Measurements from ENCODE around the gene KIAA0825. TPM values are rescaled to one million over a fixed set of nuclear protein-coding genes. Genes with fewer than 3 reads are reported as not detected.

The KIAA0825 gene
- total RNA-seq, 4 donors from 2014 or later: 1.8 to 3.4 (median 2.6) TPM

- H3K27me3 ChIP-seq: no peaks in the 10 kb centered on the region
- WGBS, 2 donors: 42 to 43% methylated on average over 3 of the region's 3 CpGs
- intact Hi-C loops (cut with DNase I): no loop called here
- H3K4me1 ChIP-seq: no peaks in the 10 kb centered on the region
- no peak for DNase-seq
- H3K27ac ChIP-seq: no peak overlapping the region
- no peak overlapping the region for H3K4me3 ChIP-seq
- H3K36me3 ChIP-seq: peaks cover 0 to 9% (median 0%) of the 10 kb centered on the region in 3 donors
- no peaks in the 10 kb centered on the region for H3K9me3 ChIP-seq
- TF ChIP-seq CTCF (IDR thresholded peaks at IDR 0.05) (no peak), POLR2A (IDR thresholded peaks at IDR 0.05) (no peak)
Measured at GRCh38 chr5:94440015-94440414, 178.4 kb downstream of the KIAA0825 start.

GRCh38 chr5:94433397-94434163 lies 184.8 kb downstream of the KIAA0825 start:
- Histone ChIP-seq H3K36me3 (peaks cover 0 to 3% (median 0%) of the 10 kb centered on the region in 3 donors), H3K27me3 (no peaks in the 10 kb centered on the region), H3K9me3 (no peaks in the 10 kb centered on the region), H3K27ac (peak overlapping the region; percentile 31 to 65 (median 39)), H3K4me3 (peak overlapping the region in 1 of 4 donors; percentile 10), H3K4me1 (peaks cover 0 to 17% (median 6%) of the 10 kb centered on the region in 3 donors)
- TF ChIP-seq CTCF (IDR thresholded peaks at IDR 0.05): no peak
- no peak for TF ChIP-seq POLR2A (IDR thresholded peaks at IDR 0.05)
- WGBS, 2 donors: 28 to 37% methylated on average over 2 of the region's 2 CpGs
- no peak for DNase-seq
- intact Hi-C loops (cut with DNase I): no loop called here

GRCh38 chr5:94432499-94432898 lies 185.9 kb downstream of the KIAA0825 start:
- no peaks in the 10 kb centered on the region for H3K27me3 ChIP-seq
- no peaks in the 10 kb centered on the region for H3K9me3 ChIP-seq
- H3K27ac ChIP-seq: peak overlapping the region in 2 of 4 donors; percentile 31 to 65
- TF ChIP-seq POLR2A (IDR thresholded peaks at IDR 0.05) (no peak), CTCF (IDR thresholded peaks at IDR 0.05) (no peak)
- no peak overlapping the region for H3K4me3 ChIP-seq
- no peak for DNase-seq
- peaks cover 0 to 17% (median 6%) of the 10 kb centered on the region in 3 donors for H3K4me1 ChIP-seq
- H3K36me3 ChIP-seq: no peaks in the 10 kb centered on the region
- intact Hi-C loops (cut with DNase I): no loop called here

GRCh38 chr5:94431696-94432095 lies 186.7 kb downstream of the KIAA0825 start:
- intact Hi-C loops (cut with DNase I): no loop called here
- no peaks in the 10 kb centered on the region for H3K27me3 ChIP-seq
- H3K9me3 ChIP-seq: no peaks in the 10 kb centered on the region
- no peak for DNase-seq
- peaks cover 0 to 17% (median 6%) of the 10 kb centered on the region in 3 donors for H3K4me1 ChIP-seq
- H3K36me3 ChIP-seq: no peaks in the 10 kb centered on the region
- H3K27ac ChIP-seq: no peak overlapping the region
- H3K4me3 ChIP-seq: no peak overlapping the region
- no peak for TF ChIP-seq POLR2A (IDR thresholded peaks at IDR 0.05)
- no peak for TF ChIP-seq CTCF (IDR thresholded peaks at IDR 0.05)

- no peaks in the 10 kb centered on the region for H3K36me3 ChIP-seq
- no peak overlapping the region for H3K4me3 ChIP-seq
- no peaks in the 10 kb centered on the region for H3K27me3 ChIP-seq
- no peak overlapping the region for H3K27ac ChIP-seq
- no peak for DNase-seq
- no peaks in the 10 kb centered on the region for H3K9me3 ChIP-seq
- peaks cover 0 to 17% (median 6%) of the 10 kb centered on the region in 3 donors for H3K4me1 ChIP-seq
- intact Hi-C loops (cut with DNase I): no loop called here
- no peak for TF ChIP-seq POLR2A (IDR thresholded peaks at IDR 0.05)
- TF ChIP-seq CTCF (IDR thresholded peaks at IDR 0.05): no peak
- 60 to 83% methylated on average over 2 of the region's 6 CpGs for WGBS, 2 donors
Measured at GRCh38 chr5:94429566-94429965, 188.8 kb downstream of the KIAA0825 start.

All from esophagus squamous epithelium (tissue), 5 donors.